ENCODE data around the gene NKAIN1.
"Not testable (repeated sequence)": the region's sequence is repeated elsewhere in the genome, so short reads cannot be mapped to it uniquely, and the experiment has no call there.

NKAIN1 gene

DNA sequence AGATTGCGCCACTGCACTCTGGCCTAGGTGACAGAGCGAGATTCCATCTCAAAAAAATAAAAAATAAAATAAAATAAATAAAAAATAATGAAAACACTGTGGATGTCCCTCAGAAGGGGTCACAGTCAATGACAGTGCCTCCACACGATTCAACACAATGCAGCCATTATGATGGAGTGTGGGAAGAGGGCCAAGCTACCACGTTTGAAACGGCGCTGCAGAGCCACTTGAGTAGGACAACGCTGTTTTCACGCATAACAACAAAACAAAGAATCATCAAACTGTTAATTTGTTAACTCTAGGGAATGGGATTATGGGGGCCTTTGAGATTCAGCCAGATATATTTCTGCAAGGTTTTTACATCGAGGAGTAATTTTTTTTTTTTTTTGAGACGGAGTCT, 36.5 kb downstream of the NKAIN1 start:
- DNase-seq (ENCODE audit: low spot score): no peak
- TF ChIP-seq, protein P1, sequence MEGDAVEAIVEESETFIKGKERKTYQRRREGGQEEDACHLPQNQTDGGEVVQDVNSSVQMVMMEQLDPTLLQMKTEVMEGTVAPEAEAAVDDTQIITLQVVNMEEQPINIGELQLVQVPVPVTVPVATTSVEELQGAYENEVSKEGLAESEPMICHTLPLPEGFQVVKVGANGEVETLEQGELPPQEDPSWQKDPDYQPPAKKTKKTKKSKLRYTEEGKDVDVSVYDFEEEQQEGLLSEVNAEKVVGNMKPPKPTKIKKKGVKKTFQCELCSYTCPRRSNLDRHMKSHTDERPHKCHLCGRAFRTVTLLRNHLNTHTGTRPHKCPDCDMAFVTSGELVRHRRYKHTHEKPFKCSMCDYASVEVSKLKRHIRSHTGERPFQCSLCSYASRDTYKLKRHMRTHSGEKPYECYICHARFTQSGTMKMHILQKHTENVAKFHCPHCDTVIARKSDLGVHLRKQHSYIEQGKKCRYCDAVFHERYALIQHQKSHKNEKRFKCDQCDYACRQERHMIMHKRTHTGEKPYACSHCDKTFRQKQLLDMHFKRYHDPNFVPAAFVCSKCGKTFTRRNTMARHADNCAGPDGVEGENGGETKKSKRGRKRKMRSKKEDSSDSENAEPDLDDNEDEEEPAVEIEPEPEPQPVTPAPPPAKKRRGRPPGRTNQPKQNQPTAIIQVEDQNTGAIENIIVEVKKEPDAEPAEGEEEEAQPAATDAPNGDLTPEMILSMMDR (IDR thresholded peaks at IDR 0.05; ENCODE audit: extremely low read depth, insufficient read depth, missing control alignments): no peak
- in situ Hi-C loops (cut with MboI; ENCODE audit: low pct_unique_long_range_greater_than_20kb, low sequenced_read_pairs, unreplicated experiment): no loop called here

DNA sequence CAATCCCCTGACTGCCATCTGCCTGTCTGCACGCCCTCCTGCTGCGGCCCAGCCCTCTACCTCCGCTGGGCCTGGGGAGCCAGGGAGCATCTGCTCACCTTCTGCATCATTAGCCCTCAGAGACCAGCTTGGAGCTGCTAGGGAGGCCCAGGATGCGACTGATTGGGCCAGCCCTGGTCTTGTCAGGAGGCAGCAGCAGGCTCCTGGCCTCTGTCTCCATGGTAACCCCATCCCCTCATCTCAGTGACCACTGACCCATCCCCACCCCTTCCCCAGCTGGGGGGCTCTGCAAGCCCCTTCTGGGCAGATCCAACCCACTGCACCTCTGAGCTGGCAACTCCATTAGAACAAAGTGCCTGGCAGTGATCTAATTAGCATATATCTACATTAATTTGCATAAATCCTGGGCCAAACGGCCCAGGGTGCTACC, 37.7 kb downstream of the NKAIN1 start:
- no peak for DNase-seq (ENCODE audit: low spot score)
- TF ChIP-seq, protein P1 (IDR thresholded peaks at IDR 0.05; ENCODE audit: extremely low read depth, insufficient read depth, missing control alignments): no peak
- in situ Hi-C loops (cut with MboI; ENCODE audit: low pct_unique_long_range_greater_than_20kb, low sequenced_read_pairs, unreplicated experiment): no loop called here

GRCh38 chr1:31199949-31200348, 39.7 kb downstream of the NKAIN1 start:
- in situ Hi-C loops (cut with MboI; ENCODE audit: low pct_unique_long_range_greater_than_20kb, low sequenced_read_pairs, unreplicated experiment): no loop called here
- DNase-seq (ENCODE audit: low spot score): no peak
- TF ChIP-seq, protein P1 (IDR thresholded peaks at IDR 0.05; ENCODE audit: extremely low read depth, insufficient read depth, missing control alignments): no peak

GRCh38 chr1:31199236-31199790, 40.4 kb downstream of the NKAIN1 start:
- in situ Hi-C loops (cut with MboI; ENCODE audit: low pct_unique_long_range_greater_than_20kb, low sequenced_read_pairs, unreplicated experiment): no loop called here
- no peak for DNase-seq (ENCODE audit: low spot score)
- TF ChIP-seq, protein P1 (IDR thresholded peaks at IDR 0.05; ENCODE audit: extremely low read depth, insufficient read depth, missing control alignments): no peak

DNA sequence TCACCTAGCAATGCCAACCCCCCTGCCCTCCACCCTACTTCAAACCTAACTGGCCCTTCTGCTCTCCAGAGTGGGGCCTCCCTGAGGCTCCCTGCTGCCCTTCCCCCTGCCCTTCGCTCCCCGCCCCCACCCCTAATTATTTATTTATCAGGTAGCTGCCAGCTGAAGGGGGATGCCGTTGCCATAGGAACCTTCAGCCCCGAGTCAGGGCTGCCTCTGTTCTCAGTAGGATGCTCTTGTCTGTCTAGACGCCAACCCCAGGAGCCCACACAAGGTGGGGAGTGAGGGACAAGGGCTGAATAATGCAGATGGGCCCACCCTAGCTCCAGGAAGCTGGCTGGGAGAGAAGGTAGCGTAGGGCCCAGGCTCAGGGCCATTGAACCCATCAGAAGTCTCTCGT, 41.1 kb downstream of the NKAIN1 start:
- TF ChIP-seq, protein P1 (IDR thresholded peaks at IDR 0.05; ENCODE audit: extremely low read depth, insufficient read depth, missing control alignments): no peak
- in situ Hi-C loops (cut with MboI; ENCODE audit: low pct_unique_long_range_greater_than_20kb, low sequenced_read_pairs, unreplicated experiment): no loop called here
- DNase-seq (ENCODE audit: low spot score): no peak

DNA sequence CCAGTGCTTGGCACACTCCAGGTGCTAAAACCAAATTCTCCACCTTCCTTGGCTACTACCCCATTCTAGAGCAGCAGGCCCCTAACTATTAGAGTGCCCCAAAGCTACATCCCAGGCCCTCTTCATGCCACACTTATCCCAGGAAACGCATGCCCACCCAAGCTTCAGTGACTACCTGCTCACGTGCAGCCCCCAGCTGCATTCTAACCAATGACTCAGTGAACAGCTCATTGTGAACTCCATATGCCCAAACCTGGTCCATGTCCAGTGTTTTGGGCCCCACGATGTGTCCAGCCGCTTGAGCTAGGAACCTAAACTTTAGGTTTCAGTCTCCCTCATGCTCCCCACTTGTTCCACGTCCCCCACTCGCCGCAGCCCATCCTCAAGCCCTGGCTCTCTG, 41.5 kb downstream of the NKAIN1 start:
- TF ChIP-seq, protein P1 (IDR thresholded peaks at IDR 0.05; ENCODE audit: extremely low read depth, insufficient read depth, missing control alignments): no peak
- DNase-seq (ENCODE audit: low spot score): no peak
- in situ Hi-C loops (cut with MboI; ENCODE audit: low pct_unique_long_range_greater_than_20kb, low sequenced_read_pairs, unreplicated experiment): no loop called here

DNA sequence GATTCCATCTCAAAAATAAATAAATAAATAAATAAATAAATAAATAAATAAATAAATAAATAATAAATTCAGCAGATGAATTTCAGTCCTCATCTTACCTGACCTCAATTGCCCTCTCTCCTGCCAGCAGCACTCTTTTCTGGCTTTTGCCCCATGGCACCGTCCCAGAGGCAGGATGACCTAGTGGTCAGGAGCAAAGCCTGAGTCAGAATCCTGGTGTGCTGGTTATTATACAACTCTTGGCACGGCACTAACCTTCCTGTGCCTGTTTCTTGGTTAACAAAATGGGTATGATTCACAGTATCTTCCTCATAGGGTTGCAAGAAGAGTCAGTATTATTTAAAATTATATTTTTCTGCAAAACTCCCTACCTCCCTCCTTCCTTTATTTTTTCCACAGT, 43.0 kb downstream of the NKAIN1 start:
- in situ Hi-C loops (cut with MboI; ENCODE audit: low pct_unique_long_range_greater_than_20kb, low sequenced_read_pairs, unreplicated experiment): no loop called here
- no peak for DNase-seq (ENCODE audit: low spot score)

DNA sequence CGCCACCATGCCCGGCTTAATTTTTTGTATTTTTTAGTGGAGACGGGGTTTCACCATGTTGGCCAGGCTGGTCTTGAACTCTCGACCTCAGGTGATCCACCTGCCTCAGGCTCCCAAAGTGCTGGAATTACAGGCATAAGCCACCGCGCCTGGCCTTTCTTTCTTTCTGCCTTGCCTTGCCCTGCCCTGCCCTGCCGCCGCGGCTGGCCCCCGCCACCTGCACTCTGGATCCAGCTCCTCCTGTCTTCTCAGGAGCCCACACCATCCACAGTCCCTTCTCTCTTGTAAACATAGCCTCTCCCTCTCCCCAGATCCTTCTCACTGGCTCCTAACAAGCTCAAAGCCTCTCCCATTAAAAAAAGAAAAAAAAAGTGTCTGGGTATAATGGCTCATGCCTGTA, 44.4 kb downstream of the NKAIN1 start:
- DNase-seq (ENCODE audit: low spot score); in situ Hi-C loops (cut with MboI; ENCODE audit: low pct_unique_long_range_greater_than_20kb, low sequenced_read_pairs, unreplicated experiment): not testable (repeated sequence)

More for the DNA sequence above, 43.0 kb downstream of the NKAIN1 start:
- TF ChIP-seq, protein P1 (IDR thresholded peaks at IDR 0.05; ENCODE audit: extremely low read depth, insufficient read depth, missing control alignments): no peak

Measured in GM13977 (cell line).